ENCODE data around the gene IL21. TPM values are rescaled to one million over a fixed set of nuclear protein-coding genes. Genes with fewer than 3 reads are reported as not detected.

The IL21 gene
- total RNA-seq, 1 experiment from 2014 or later = not detected

- no peak for DNase-seq (ENCODE audit: low read depth, low spot score)
- H3K4me1 ChIP-seq (ENCODE audit: control insufficient read depth, insufficient read depth, low read length) = no peaks in the 10 kb centered on the region
- no peaks in the 10 kb centered on the region for H3K27me3 ChIP-seq (ENCODE audit: control insufficient read depth, insufficient read depth, low read length)
- H3K4me3 ChIP-seq (ENCODE audit: low read depth in 2 of 2, low read length in 2 of 2) = no peak overlapping the region
- CTCF ChIA-PET = no interaction called here
- ATAC-seq = no peak
- BruUV-seq (replicated peaks) = no TSS peak
- no peaks in the 10 kb centered on the region for H3K36me3 ChIP-seq (ENCODE audit: control insufficient read depth, insufficient read depth, low read length)
- POLR2A ChIA-PET = no interaction called here
- no peak overlapping the region for H3K27ac ChIP-seq (ENCODE audit: low read length)
- in situ Hi-C loops (cut with HindIII; ENCODE audit: low pct_unique_long_range_greater_than_20kb, low sequenced_read_pairs) (no loop called here), intact Hi-C loops (cut with micrococcal nuclease; ENCODE audit: unreplicated experiment) (no loop called here)
- TF ChIP-seq CTCF (IDR thresholded peaks at IDR 0.05) (no peak), POLR2AphosphoS5 (IDR thresholded peaks at IDR 0.05; ENCODE audit: low read depth, low read length) (no peak), REST (IDR thresholded peaks at IDR 0.05; ENCODE audit: insufficient read depth in 1 of 2, low read depth in 2 of 2, low read length in 1 of 2) (no peak), SIN3A (IDR thresholded peaks at IDR 0.05; ENCODE audit: borderline replicate concordance, insufficient read depth, low read depth, low read length) (no peak), TCF7L2 (IDR thresholded peaks at IDR 0.05; ENCODE audit: low read depth, low read length) (no peak)
- H3K9me3 ChIP-seq (ENCODE audit: control insufficient read depth, insufficient read depth, low read depth, low read length) = no peaks in the 10 kb centered on the region
Measured at GRCh38 chr4:122668241-122668640, 47.4 kb upstream of the IL21 start.

GRCh38 chr4:122666527-122667245 lies 45.8 kb upstream of the IL21 start:
- ChIA-PET CTCF (no interaction called here), POLR2A (no interaction called here)
- in situ Hi-C loops (cut with HindIII; ENCODE audit: low pct_unique_long_range_greater_than_20kb, low sequenced_read_pairs) (no loop called here), intact Hi-C loops (cut with micrococcal nuclease; ENCODE audit: unreplicated experiment) (no loop called here)
- ATAC-seq = 0 out of 2 replicates have a peak, but pooled peaks have one; percentile 48
- H3K9me3 ChIP-seq (ENCODE audit: control insufficient read depth, insufficient read depth, low read depth, low read length) = no peaks in the 10 kb centered on the region
- DNase-seq (ENCODE audit: low read depth, low spot score) = peak; percentile 10
- H3K4me3 ChIP-seq (ENCODE audit: low read depth in 2 of 2, low read length in 2 of 2) = no peak overlapping the region
- H3K36me3 ChIP-seq (ENCODE audit: control insufficient read depth, insufficient read depth, low read length) = no peaks in the 10 kb centered on the region
- no peaks in the 10 kb centered on the region for H3K27me3 ChIP-seq (ENCODE audit: control insufficient read depth, insufficient read depth, low read length)
- no peak for TF ChIP-seq POLR2AphosphoS5 (IDR thresholded peaks at IDR 0.05; ENCODE audit: low read depth, low read length)
- TF ChIP-seq CTCF (IDR thresholded peaks at IDR 0.05) = no peak
- no peak for TF ChIP-seq REST (IDR thresholded peaks at IDR 0.05; ENCODE audit: insufficient read depth in 1 of 2, low read depth in 2 of 2, low read length in 1 of 2)
- TF ChIP-seq SIN3A (IDR thresholded peaks at IDR 0.05; ENCODE audit: borderline replicate concordance, insufficient read depth, low read depth, low read length) = no peak
- no peak for TF ChIP-seq TCF7L2 (IDR thresholded peaks at IDR 0.05; ENCODE audit: low read depth, low read length)
- BruUV-seq (replicated peaks) = no TSS peak
- no peaks in the 10 kb centered on the region for H3K4me1 ChIP-seq (ENCODE audit: control insufficient read depth, insufficient read depth, low read length)
- no peak overlapping the region for H3K27ac ChIP-seq (ENCODE audit: low read length)
